Measurements from ENCODE around the gene TMEM200A.

- TF ChIP-seq POLR2A (IDR thresholded peaks at IDR 0.05): no peak
- TF ChIP-seq, protein P1, sequence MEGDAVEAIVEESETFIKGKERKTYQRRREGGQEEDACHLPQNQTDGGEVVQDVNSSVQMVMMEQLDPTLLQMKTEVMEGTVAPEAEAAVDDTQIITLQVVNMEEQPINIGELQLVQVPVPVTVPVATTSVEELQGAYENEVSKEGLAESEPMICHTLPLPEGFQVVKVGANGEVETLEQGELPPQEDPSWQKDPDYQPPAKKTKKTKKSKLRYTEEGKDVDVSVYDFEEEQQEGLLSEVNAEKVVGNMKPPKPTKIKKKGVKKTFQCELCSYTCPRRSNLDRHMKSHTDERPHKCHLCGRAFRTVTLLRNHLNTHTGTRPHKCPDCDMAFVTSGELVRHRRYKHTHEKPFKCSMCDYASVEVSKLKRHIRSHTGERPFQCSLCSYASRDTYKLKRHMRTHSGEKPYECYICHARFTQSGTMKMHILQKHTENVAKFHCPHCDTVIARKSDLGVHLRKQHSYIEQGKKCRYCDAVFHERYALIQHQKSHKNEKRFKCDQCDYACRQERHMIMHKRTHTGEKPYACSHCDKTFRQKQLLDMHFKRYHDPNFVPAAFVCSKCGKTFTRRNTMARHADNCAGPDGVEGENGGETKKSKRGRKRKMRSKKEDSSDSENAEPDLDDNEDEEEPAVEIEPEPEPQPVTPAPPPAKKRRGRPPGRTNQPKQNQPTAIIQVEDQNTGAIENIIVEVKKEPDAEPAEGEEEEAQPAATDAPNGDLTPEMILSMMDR (IDR thresholded peaks at IDR 0.05): no peak
- no peak for TF ChIP-seq POLR2AphosphoS5 (IDR thresholded peaks at IDR 0.05)
Measured at GRCh38 chr6:130421585-130421984, 55.8 kb downstream of the TMEM200A start.

Data from prostate gland (tissue), 2 donors.